ENCODE data around the gene RALGPS1.
"Not testable (repeated sequence)": the region's sequence is repeated elsewhere in the genome, so short reads cannot be mapped to it uniquely, and the experiment has no call there.

RALGPS1 gene

DNA sequence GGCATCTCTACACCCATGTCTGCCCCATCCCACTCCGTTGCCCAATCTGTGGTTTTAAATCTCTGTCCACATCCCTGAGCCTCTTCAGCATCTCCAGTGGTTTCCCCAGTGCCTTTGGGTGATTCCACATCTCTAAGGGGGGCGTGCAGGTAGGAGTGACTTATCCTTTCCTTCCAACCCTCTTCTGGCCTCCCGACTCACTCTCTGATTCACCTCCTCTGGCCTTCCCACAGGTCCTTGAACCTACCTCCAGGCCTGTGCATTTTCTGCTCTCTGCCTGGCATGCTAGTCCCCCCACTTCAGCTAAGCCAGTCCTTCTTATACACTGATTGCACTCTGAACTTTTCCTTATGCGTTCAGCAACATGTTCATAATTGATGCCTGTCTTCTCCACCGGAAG is 99.0 kb downstream of the RALGPS1 start:
- H3K4me3 Mint-ChIP-seq = no peak overlapping the region
- peaks cover 6% of the 10 kb centered on the region for H3K4me1 Mint-ChIP-seq
- H3K9me3 Mint-ChIP-seq = no peaks in the 10 kb centered on the region
- ATAC-seq (replicated peaks; ENCODE audit: extremely low read depth, poor library complexity, severe bottlenecking) (no peak), DNase-seq (ENCODE audit: low spot score in 2 of 2) (no peak)
- no peaks in the 10 kb centered on the region for H3K27me3 Mint-ChIP-seq
- H3K36me3 Mint-ChIP-seq (ENCODE audit: insufficient read depth) = peaks cover 1% of the 10 kb centered on the region
- H3K27ac Mint-ChIP-seq (ENCODE audit: low read depth) = no peak overlapping the region

- Mint-ChIP-seq H3K36me3 (ENCODE audit: insufficient read depth) (peaks cover 1% of the 10 kb centered on the region), H3K9me3 (no peaks in the 10 kb centered on the region), H3K4me1 (peaks cover 6% of the 10 kb centered on the region), H3K4me3 (no peak overlapping the region), H3K27ac (ENCODE audit: low read depth) (no peak overlapping the region), H3K27me3 (no peaks in the 10 kb centered on the region)
- no peak for DNase-seq (ENCODE audit: low spot score in 2 of 2)
- ATAC-seq (replicated peaks; ENCODE audit: extremely low read depth, poor library complexity, severe bottlenecking) = no peak
Measured at GRCh38 chr9:127014216-127014909, 99.8 kb downstream of the RALGPS1 start.

GRCh38 chr9:127014910-127015540 is 100.4 kb downstream of the RALGPS1 start:
- H3K4me1 Mint-ChIP-seq = peaks cover 6% of the 10 kb centered on the region
- H3K9me3 Mint-ChIP-seq = no peaks in the 10 kb centered on the region
- ATAC-seq (replicated peaks; ENCODE audit: extremely low read depth, poor library complexity, severe bottlenecking) = no peak
- H3K36me3 Mint-ChIP-seq (ENCODE audit: insufficient read depth) = peaks cover 1% of the 10 kb centered on the region
- H3K27me3 Mint-ChIP-seq = no peaks in the 10 kb centered on the region
- no peak overlapping the region for H3K27ac Mint-ChIP-seq (ENCODE audit: low read depth)
- DNase-seq (ENCODE audit: low spot score in 2 of 2) = no peak
- no peak overlapping the region for H3K4me3 Mint-ChIP-seq

DNA sequence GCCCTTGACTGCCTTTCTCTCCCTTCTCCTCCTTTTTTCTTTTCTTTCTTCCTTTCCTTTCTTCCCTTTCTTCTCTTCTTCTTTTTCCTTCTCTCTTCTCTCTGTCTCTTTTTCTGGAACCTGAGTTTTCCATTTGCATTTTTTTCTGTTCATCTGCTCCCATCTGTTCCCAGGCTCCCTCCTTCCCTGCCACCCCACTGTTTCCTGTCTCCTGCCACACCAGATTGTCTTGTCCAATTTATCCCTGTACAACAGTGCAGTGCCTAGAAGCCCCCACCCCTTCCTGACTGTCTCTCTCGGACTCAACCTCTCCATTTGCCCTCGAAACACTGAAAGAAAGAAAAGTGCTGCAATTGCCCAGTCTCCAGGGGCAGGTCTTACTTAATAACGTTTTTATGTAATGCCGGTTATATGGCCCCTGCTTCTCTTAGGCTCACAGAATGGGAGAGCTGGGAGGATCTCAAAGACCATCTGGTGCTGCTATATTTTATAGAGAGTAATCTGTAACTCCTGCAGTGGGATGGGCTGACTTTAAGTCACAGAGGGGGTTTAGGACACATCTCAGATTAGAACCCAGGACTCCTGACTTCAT is 101.4 kb downstream of the RALGPS1 start:
- no peaks in the 10 kb centered on the region for H3K27me3 Mint-ChIP-seq
- H3K4me3 Mint-ChIP-seq = no peak overlapping the region
- no peak for ATAC-seq (replicated peaks; ENCODE audit: extremely low read depth, poor library complexity, severe bottlenecking)
- no peaks in the 10 kb centered on the region for H3K9me3 Mint-ChIP-seq
- no peak for DNase-seq (ENCODE audit: low spot score in 2 of 2)
- H3K27ac Mint-ChIP-seq (ENCODE audit: low read depth) = no peak overlapping the region
- H3K4me1 Mint-ChIP-seq = peaks cover 13% of the 10 kb centered on the region
- peaks cover 1% of the 10 kb centered on the region for H3K36me3 Mint-ChIP-seq (ENCODE audit: insufficient read depth)

DNA sequence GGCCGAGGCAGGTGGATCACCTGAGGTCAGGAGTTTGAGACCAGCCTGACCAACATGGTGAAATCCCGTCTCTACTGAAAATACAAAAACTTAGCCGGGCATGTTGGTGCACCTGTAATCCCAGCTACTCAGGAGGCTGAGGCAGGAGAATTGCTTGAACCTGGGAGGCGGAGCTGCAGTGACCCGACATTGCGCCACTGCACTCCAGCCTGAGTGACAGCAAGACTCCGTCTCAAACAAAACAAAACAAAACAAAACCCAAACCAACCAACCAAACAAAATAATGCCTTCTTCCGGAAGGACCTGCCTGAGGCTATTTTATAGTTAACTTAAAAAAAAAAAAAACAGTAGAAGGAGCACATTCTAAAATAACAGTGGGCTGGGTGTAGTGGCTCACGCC is 103.4 kb downstream of the RALGPS1 start:
- H3K4me1 Mint-ChIP-seq = peaks cover 17% of the 10 kb centered on the region
- ATAC-seq (replicated peaks; ENCODE audit: extremely low read depth, poor library complexity, severe bottlenecking); H3K4me3 Mint-ChIP-seq; H3K9me3 Mint-ChIP-seq; H3K36me3 Mint-ChIP-seq (ENCODE audit: insufficient read depth); H3K27me3 Mint-ChIP-seq; DNase-seq (ENCODE audit: low spot score in 2 of 2); H3K27ac Mint-ChIP-seq (ENCODE audit: low read depth): not testable (repeated sequence)

- no peaks in the 10 kb centered on the region for H3K9me3 Mint-ChIP-seq
- DNase-seq (ENCODE audit: low spot score in 2 of 2) (no peak), ATAC-seq (replicated peaks; ENCODE audit: extremely low read depth, poor library complexity, severe bottlenecking) (no peak)
- no peaks in the 10 kb centered on the region for H3K36me3 Mint-ChIP-seq (ENCODE audit: insufficient read depth)
- H3K4me1 Mint-ChIP-seq = peaks cover 17% of the 10 kb centered on the region
- H3K27me3 Mint-ChIP-seq = no peaks in the 10 kb centered on the region
- H3K27ac Mint-ChIP-seq (ENCODE audit: low read depth) = no peak overlapping the region
- no peak overlapping the region for H3K4me3 Mint-ChIP-seq
Measured at GRCh38 chr9:127018935-127019334, 104.4 kb downstream of the RALGPS1 start.

DNA sequence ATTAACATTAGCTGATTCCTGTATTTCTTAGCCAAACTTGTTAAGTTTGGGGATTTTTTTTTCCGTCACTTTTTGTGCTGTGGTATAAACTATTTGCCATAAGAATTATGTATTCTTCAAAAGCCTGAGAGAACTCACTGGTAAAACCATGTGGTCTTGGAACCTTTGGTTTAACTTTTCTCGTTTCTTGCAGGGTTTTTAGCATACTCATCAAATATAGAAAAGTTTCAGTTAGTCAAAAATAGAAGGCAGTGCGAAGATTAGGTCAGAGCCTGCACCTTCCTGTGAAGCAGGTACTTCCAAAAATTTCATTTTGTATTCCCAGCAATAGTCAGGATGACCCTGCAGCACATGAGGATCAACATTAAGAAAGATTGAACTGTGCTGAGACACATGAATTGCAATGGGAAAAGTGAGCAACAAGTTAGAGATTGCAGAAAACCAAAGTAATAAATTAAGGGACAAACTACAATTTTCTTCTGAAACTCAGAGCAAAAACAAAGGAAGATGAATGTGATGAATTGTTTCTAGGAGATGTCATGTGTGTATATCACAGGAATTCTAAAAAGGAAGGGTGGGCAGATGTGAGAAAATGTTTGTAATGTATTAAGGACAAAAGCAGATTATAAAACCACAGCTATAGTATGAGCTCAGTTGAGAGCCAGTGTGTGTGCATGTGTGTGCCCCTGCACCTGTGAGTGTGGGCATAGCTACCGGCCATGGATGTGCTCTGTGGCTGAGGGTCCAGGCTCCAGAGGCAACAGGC is 105.6 kb downstream of the RALGPS1 start:
- ATAC-seq (replicated peaks; ENCODE audit: extremely low read depth, poor library complexity, severe bottlenecking) = no peak
- Mint-ChIP-seq H3K4me1 (peaks cover 17% of the 10 kb centered on the region), H3K27me3 (no peaks in the 10 kb centered on the region), H3K36me3 (ENCODE audit: insufficient read depth) (no peaks in the 10 kb centered on the region), H3K4me3 (no peak overlapping the region), H3K27ac (ENCODE audit: low read depth) (no peak overlapping the region), H3K9me3 (no peaks in the 10 kb centered on the region)
- no peak for DNase-seq (ENCODE audit: low spot score in 2 of 2)

GRCh38 chr9:127020802-127021078 is 106.2 kb downstream of the RALGPS1 start:
- Mint-ChIP-seq H3K4me3 (no peak overlapping the region), H3K27ac (ENCODE audit: low read depth) (no peak overlapping the region), H3K4me1 (peaks cover 15% of the 10 kb centered on the region), H3K9me3 (no peaks in the 10 kb centered on the region), H3K36me3 (ENCODE audit: insufficient read depth) (no peaks in the 10 kb centered on the region), H3K27me3 (no peaks in the 10 kb centered on the region)
- ATAC-seq (replicated peaks; ENCODE audit: extremely low read depth, poor library complexity, severe bottlenecking) (no peak), DNase-seq (ENCODE audit: low spot score in 2 of 2) (no peak)

- ATAC-seq (replicated peaks; ENCODE audit: extremely low read depth, poor library complexity, severe bottlenecking) = no peak
- Mint-ChIP-seq H3K27ac (ENCODE audit: low read depth) (no peak overlapping the region), H3K36me3 (ENCODE audit: insufficient read depth) (no peaks in the 10 kb centered on the region), H3K4me3 (no peak overlapping the region), H3K9me3 (no peaks in the 10 kb centered on the region), H3K4me1 (peaks cover 12% of the 10 kb centered on the region), H3K27me3 (no peaks in the 10 kb centered on the region)
- no peak for DNase-seq (ENCODE audit: low spot score in 2 of 2)
Measured at GRCh38 chr9:127021664-127022363, 107.2 kb downstream of the RALGPS1 start.

DNA sequence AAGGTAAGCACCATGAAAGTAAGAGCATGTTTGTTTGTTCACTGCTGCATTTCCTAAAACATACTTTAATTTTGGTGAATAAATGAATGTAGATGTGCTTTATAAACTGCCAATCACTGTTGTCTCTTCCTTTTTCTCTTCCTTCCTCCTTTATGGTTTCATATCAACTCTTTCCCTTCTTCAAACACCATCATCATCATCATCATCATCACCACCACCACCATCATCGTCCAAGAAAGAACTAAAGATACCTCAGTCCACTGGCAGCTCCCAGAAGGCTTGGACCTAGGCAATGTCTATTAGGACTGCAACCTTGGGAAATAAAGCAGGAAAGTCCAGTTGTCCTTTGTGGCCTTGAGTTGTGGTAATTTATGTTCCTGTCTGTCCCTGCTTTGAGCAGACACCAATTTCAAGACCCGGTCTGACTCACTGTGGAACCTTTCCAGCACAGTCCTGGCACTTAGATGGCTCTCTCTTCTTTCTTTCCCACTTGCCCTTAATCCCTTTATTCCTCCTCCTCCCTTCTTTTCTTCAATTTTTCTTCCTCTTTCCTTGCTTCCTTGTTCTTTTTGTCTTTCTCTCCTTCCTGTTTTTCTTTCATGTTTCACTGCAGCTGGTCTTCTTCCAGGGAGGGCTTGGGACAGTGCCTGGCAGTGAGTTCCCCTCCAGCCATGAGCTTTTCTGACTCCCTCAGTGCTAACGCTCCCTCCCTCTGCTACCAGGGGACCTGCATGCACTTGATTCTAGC is 108.5 kb downstream of the RALGPS1 start:
- Mint-ChIP-seq H3K36me3 (ENCODE audit: insufficient read depth) (no peaks in the 10 kb centered on the region), H3K27ac (ENCODE audit: low read depth) (peak overlapping the region; percentile 26), H3K4me1 (peaks cover 12% of the 10 kb centered on the region), H3K4me3 (no peak overlapping the region), H3K9me3 (no peaks in the 10 kb centered on the region), H3K27me3 (no peaks in the 10 kb centered on the region)
- ATAC-seq (replicated peaks; ENCODE audit: extremely low read depth, poor library complexity, severe bottlenecking) = no peak
- DNase-seq (ENCODE audit: low spot score in 2 of 2) = no peak

DNA sequence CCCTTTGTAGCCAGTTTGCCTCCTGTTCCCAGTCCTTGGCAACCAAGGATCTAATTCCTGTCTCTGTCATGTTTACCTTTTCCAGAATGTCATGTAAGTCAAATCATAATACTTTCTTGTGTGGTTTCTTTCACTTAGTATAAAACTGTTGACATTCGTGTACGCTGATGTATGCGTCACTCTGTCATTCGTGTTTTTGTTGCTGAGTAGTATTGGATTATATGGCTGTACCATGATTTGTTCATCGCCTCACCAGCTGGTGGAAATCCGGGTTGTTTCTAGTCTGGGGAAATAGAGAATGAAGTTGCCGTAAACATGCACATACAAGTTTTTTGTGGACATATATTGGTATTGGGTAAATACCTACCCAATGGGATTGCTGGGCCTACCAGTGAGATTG is 110.5 kb downstream of the RALGPS1 start:
- H3K4me3 Mint-ChIP-seq = no peak overlapping the region
- H3K27ac Mint-ChIP-seq (ENCODE audit: low read depth) = no peak overlapping the region
- DNase-seq (ENCODE audit: low spot score in 2 of 2) (no peak), ATAC-seq (replicated peaks; ENCODE audit: extremely low read depth, poor library complexity, severe bottlenecking) (no peak)
- no peaks in the 10 kb centered on the region for H3K9me3 Mint-ChIP-seq
- H3K27me3 Mint-ChIP-seq = no peaks in the 10 kb centered on the region
- H3K4me1 Mint-ChIP-seq = peaks cover 11% of the 10 kb centered on the region
- no peaks in the 10 kb centered on the region for H3K36me3 Mint-ChIP-seq (ENCODE audit: insufficient read depth)

DNA sequence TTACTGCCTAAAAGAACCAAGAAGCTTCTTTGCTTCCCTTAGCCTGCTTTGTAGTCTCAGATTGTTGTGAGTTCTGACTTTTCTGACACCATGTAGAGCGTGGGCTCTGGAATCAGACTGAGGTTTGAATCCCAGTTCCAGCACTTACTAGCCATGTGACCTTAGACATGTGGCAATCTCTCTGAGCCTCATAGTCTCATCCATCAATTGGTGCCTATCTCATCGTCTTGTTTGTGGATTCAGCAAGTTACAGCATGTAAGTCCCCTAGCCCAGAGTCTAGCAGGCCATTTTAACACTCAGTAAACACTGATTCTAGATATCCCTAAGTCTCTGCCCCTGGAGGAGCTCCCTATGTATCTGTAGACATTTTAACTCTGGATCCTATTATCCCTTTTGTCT is 113.1 kb downstream of the RALGPS1 start:
- Mint-ChIP-seq H3K4me3 (no peak overlapping the region), H3K27ac (ENCODE audit: low read depth) (no peak overlapping the region), H3K36me3 (ENCODE audit: insufficient read depth) (no peaks in the 10 kb centered on the region), H3K9me3 (no peaks in the 10 kb centered on the region), H3K27me3 (no peaks in the 10 kb centered on the region), H3K4me1 (peaks cover under 1% of the 10 kb centered on the region)
- DNase-seq (ENCODE audit: low spot score in 2 of 2) (no peak), ATAC-seq (replicated peaks; ENCODE audit: extremely low read depth, poor library complexity, severe bottlenecking) (no peak)

Data from central memory CD8-positive, alpha-beta T cell (primary cell).